ENCODE results near the gene ABR.
"Not testable (repeated sequence)": the region's sequence is repeated elsewhere in the genome, so short reads cannot be mapped to it uniquely, and the experiment has no call there.

Gene ABR

GRCh38 chr17:1122533-1123392 lies 57.0 kb downstream of the ABR start:
- Histone ChIP-seq H3K4me1 (ENCODE audit: insufficient read depth, low read length) (peaks cover 15% of the 10 kb centered on the region), H3K4me3 (ENCODE audit: low read depth in 1 of 2, low read length in 2 of 2) (no peak overlapping the region), H3K36me3 (ENCODE audit: insufficient read depth, low read length) (no peaks in the 10 kb centered on the region), H3K27ac (ENCODE audit: low read depth, low read length) (no peak overlapping the region), H3K9me3 (ENCODE audit: low read length) (no peaks in the 10 kb centered on the region), H3K9ac (ENCODE audit: low read length) (no peak overlapping the region), H3K27me3 (ENCODE audit: control insufficient read depth in 1 of 2, insufficient read depth in 2 of 2, low read length in 2 of 2) (no peaks in the 10 kb centered on the region)

- H3K4me1 ChIP-seq (ENCODE audit: insufficient read depth, low read length) = peaks cover 15% of the 10 kb centered on the region
- H3K36me3 ChIP-seq (ENCODE audit: insufficient read depth, low read length); H3K27me3 ChIP-seq (ENCODE audit: control insufficient read depth in 1 of 2, insufficient read depth in 2 of 2, low read length in 2 of 2); H3K27ac ChIP-seq (ENCODE audit: low read depth, low read length); H3K9ac ChIP-seq (ENCODE audit: low read length); H3K9me3 ChIP-seq (ENCODE audit: low read length); H3K4me3 ChIP-seq (ENCODE audit: low read depth in 1 of 2, low read length in 2 of 2): not testable (repeated sequence)
These were observed 58.4 kb downstream of the ABR start for GRCh38 chr17:1121442-1121817.

- Histone ChIP-seq H3K4me3 (ENCODE audit: low read depth in 1 of 2, low read length in 2 of 2) (no peak overlapping the region), H3K27ac (ENCODE audit: low read depth, low read length) (no peak overlapping the region), H3K27me3 (ENCODE audit: control insufficient read depth in 1 of 2, insufficient read depth in 2 of 2, low read length in 2 of 2) (no peaks in the 10 kb centered on the region), H3K9me3 (ENCODE audit: low read length) (no peaks in the 10 kb centered on the region), H3K4me1 (ENCODE audit: insufficient read depth, low read length) (peaks cover 15% of the 10 kb centered on the region), H3K36me3 (ENCODE audit: insufficient read depth, low read length) (no peaks in the 10 kb centered on the region), H3K9ac (ENCODE audit: low read length) (no peak overlapping the region)
These were observed 59.0 kb downstream of the ABR start for GRCh38 chr17:1120596-1121441.

GRCh38 chr17:1119924-1120323 lies 59.9 kb downstream of the ABR start:
- Histone ChIP-seq H3K4me3 (ENCODE audit: low read depth in 1 of 2, low read length in 2 of 2) (no peak overlapping the region), H3K9me3 (ENCODE audit: low read length) (no peaks in the 10 kb centered on the region), H3K27ac (ENCODE audit: low read depth, low read length) (no peak overlapping the region), H3K27me3 (ENCODE audit: control insufficient read depth in 1 of 2, insufficient read depth in 2 of 2, low read length in 2 of 2) (no peaks in the 10 kb centered on the region), H3K36me3 (ENCODE audit: insufficient read depth, low read length) (no peaks in the 10 kb centered on the region), H3K9ac (ENCODE audit: low read length) (no peak overlapping the region), H3K4me1 (ENCODE audit: insufficient read depth, low read length) (peaks cover 19% of the 10 kb centered on the region)

- H3K9me3 ChIP-seq (ENCODE audit: low read length) = no peaks in the 10 kb centered on the region
- no peaks in the 10 kb centered on the region for H3K36me3 ChIP-seq (ENCODE audit: insufficient read depth, low read length)
- no peak overlapping the region for H3K4me3 ChIP-seq (ENCODE audit: low read depth in 1 of 2, low read length in 2 of 2)
- no peak overlapping the region for H3K9ac ChIP-seq (ENCODE audit: low read length)
- no peak overlapping the region for H3K27ac ChIP-seq (ENCODE audit: low read depth, low read length)
- peaks cover 13% of the 10 kb centered on the region for H3K4me1 ChIP-seq (ENCODE audit: insufficient read depth, low read length)
- no peaks in the 10 kb centered on the region for H3K27me3 ChIP-seq (ENCODE audit: control insufficient read depth in 1 of 2, insufficient read depth in 2 of 2, low read length in 2 of 2)
These were observed 63.2 kb downstream of the ABR start for GRCh38 chr17:1116602-1117001.

- Histone ChIP-seq H3K36me3 (ENCODE audit: insufficient read depth, low read length) (no peaks in the 10 kb centered on the region), H3K4me3 (ENCODE audit: low read depth in 1 of 2, low read length in 2 of 2) (no peak overlapping the region), H3K9me3 (ENCODE audit: low read length) (no peaks in the 10 kb centered on the region), H3K4me1 (ENCODE audit: insufficient read depth, low read length) (peaks cover 38% of the 10 kb centered on the region), H3K27me3 (ENCODE audit: control insufficient read depth in 1 of 2, insufficient read depth in 2 of 2, low read length in 2 of 2) (no peaks in the 10 kb centered on the region), H3K9ac (ENCODE audit: low read length) (no peak overlapping the region), H3K27ac (ENCODE audit: low read depth, low read length) (no peak overlapping the region)
These were observed 66.9 kb downstream of the ABR start for GRCh38 chr17:1112875-1113274.

- no peaks in the 10 kb centered on the region for H3K9me3 ChIP-seq (ENCODE audit: low read length)
- no peaks in the 10 kb centered on the region for H3K36me3 ChIP-seq (ENCODE audit: insufficient read depth, low read length)
- peak overlapping the region; percentile 35 for H3K27ac ChIP-seq (ENCODE audit: low read depth, low read length)
- no peaks in the 10 kb centered on the region for H3K27me3 ChIP-seq (ENCODE audit: control insufficient read depth in 1 of 2, insufficient read depth in 2 of 2, low read length in 2 of 2)
- no peak overlapping the region for H3K9ac ChIP-seq (ENCODE audit: low read length)
- H3K4me3 ChIP-seq (ENCODE audit: low read depth in 1 of 2, low read length in 2 of 2) = no peak overlapping the region
- peaks cover 45% of the 10 kb centered on the region for H3K4me1 ChIP-seq (ENCODE audit: insufficient read depth, low read length)
These were observed 68.0 kb downstream of the ABR start for GRCh38 chr17:1111599-1112443.

GRCh38 chr17:1110862-1111598 lies 68.8 kb downstream of the ABR start:
- Histone ChIP-seq H3K4me1 (ENCODE audit: insufficient read depth, low read length) (peaks cover 47% of the 10 kb centered on the region), H3K4me3 (ENCODE audit: low read depth in 1 of 2, low read length in 2 of 2) (no peak overlapping the region), H3K36me3 (ENCODE audit: insufficient read depth, low read length) (no peaks in the 10 kb centered on the region), H3K27ac (ENCODE audit: low read depth, low read length) (peak overlapping the region; percentile 35), H3K9me3 (ENCODE audit: low read length) (no peaks in the 10 kb centered on the region), H3K27me3 (ENCODE audit: control insufficient read depth in 1 of 2, insufficient read depth in 2 of 2, low read length in 2 of 2) (no peaks in the 10 kb centered on the region), H3K9ac (ENCODE audit: low read length) (no peak overlapping the region)

GRCh38 chr17:1110541-1110861 lies 69.3 kb downstream of the ABR start:
- H3K4me1 ChIP-seq (ENCODE audit: insufficient read depth, low read length) = peaks cover 52% of the 10 kb centered on the region
- H3K9ac ChIP-seq (ENCODE audit: low read length) = no peak overlapping the region
- H3K27ac ChIP-seq (ENCODE audit: low read depth, low read length) = no peak overlapping the region
- H3K36me3 ChIP-seq (ENCODE audit: insufficient read depth, low read length) = no peaks in the 10 kb centered on the region
- no peaks in the 10 kb centered on the region for H3K27me3 ChIP-seq (ENCODE audit: control insufficient read depth in 1 of 2, insufficient read depth in 2 of 2, low read length in 2 of 2)
- H3K9me3 ChIP-seq (ENCODE audit: low read length) = no peaks in the 10 kb centered on the region
- H3K4me3 ChIP-seq (ENCODE audit: low read depth in 1 of 2, low read length in 2 of 2) = no peak overlapping the region

- Histone ChIP-seq H3K4me3 (ENCODE audit: low read depth in 1 of 2, low read length in 2 of 2) (peak overlapping the region; percentile 43 to 50), H3K9me3 (ENCODE audit: low read length) (no peaks in the 10 kb centered on the region), H3K9ac (ENCODE audit: low read length) (no peak overlapping the region), H3K4me1 (ENCODE audit: insufficient read depth, low read length) (peaks cover 49% of the 10 kb centered on the region), H3K27ac (ENCODE audit: low read depth, low read length) (peak overlapping the region; percentile 78), H3K27me3 (ENCODE audit: control insufficient read depth in 1 of 2, insufficient read depth in 2 of 2, low read length in 2 of 2) (no peaks in the 10 kb centered on the region), H3K36me3 (ENCODE audit: insufficient read depth, low read length) (no peaks in the 10 kb centered on the region)
These were observed 69.9 kb downstream of the ABR start for GRCh38 chr17:1109606-1110540.

All from muscle layer of colon (tissue), 2 donors.